GM12878 (cell line): ENCODE measurements around the gene PRDM8. TPM values are rescaled to one million over a fixed set of nuclear protein-coding genes. Genes with fewer than 3 reads are reported as not detected.

Experiments
- ATAC-seq: fragments of 200-7000 bp; cut with Tn5 transposase; 3 replicates; pipeline ENCODE4 v1.9.1; 2020; ENCODE audit warnings: mild to moderate bottlenecking, moderate library complexity
- BruUV-seq: library from RNA; stranded (reverse); fragments of 400-500 nt; replicated peaks from 2 replicates; lab custom pipeline; 2021; lab: Mats Ljungman, UMichigan
- CTCF ChIA-PET: fragments of 300-600 bp; sonication (Branson Sonifier 250); formaldehyde crosslinking; extraction: SDS; loops from one replicate; lab custom pipeline; 2021; ENCODE audit warnings: inconsistent platforms; lab: Yijun Ruan, JAX
- POLR2A ChIA-PET: fragments of 350-600 bp; formaldehyde crosslinking; extraction: SDS; loops from one replicate; lab custom pipeline; 2021; ENCODE audit warnings: inconsistent platforms; lab: Charles Lee
- RAD21 ChIA-PET: fragments of 300-600 bp; sonication (Branson Sonifier 250); formaldehyde crosslinking; loops from one replicate; lab custom pipeline; 2023; ENCODE audit warnings: antibody characterized with exemption; ENCODE audit not compliant: unreplicated experiment; lab: Charles Lee
- SMC1A ChIA-PET: fragments of 300-600 bp; sonication (Branson Sonifier 250); formaldehyde crosslinking; loops from one replicate; lab custom pipeline; 2023; ENCODE audit not compliant: unreplicated experiment, uncharacterized antibody; lab: Charles Lee
- DNase-seq: peaks from one replicate; pipeline ENCODE4 v3.0.0-alpha.2; 2011; ENCODE audit warnings: low read depth, low spot score
- FAIRE-seq: peaks from 3 replicates; lab custom pipeline; 2011; peaks lifted over from hg19 to GRCh38; lab: Jason Lieb, UNC
- H2AFZ ChIP-seq: 2 replicates; pipeline ENCODE4 v1.6.0; 2011; ENCODE audit warnings: low read depth, low read length, control low read depth; ENCODE audit not compliant: control insufficient read depth
- H3K27ac ChIP-seq: 2 replicates; pipeline ENCODE4 v1.5.1; 2011; ENCODE audit warnings: control low read depth; ENCODE audit not compliant: control insufficient read depth, insufficient read depth
- H3K27me3 ChIP-seq, 2 experiments: replicated peaks in 1 of 2; 2 replicates each; pipeline versions ENCODE4 v1.6.0 to v1.6.1; 2011; ENCODE audit warnings: low read length in 1 of 2; ENCODE audit not compliant: control insufficient read depth in 2 of 2, insufficient read depth in 2 of 2
- H3K36me3 ChIP-seq, 2 experiments: 2 replicates each; pipeline ENCODE4 v1.5.1; 2011; ENCODE audit warnings: low read length in 1 of 2; ENCODE audit not compliant: control insufficient read depth in 2 of 2, insufficient read depth in 2 of 2
- H3K4me1 ChIP-seq: 2 replicates; pipeline ENCODE4 v1.6.1; 2011; ENCODE audit warnings: mild to moderate bottlenecking, low read length, moderate library complexity, mixed read lengths; ENCODE audit not compliant: control insufficient read depth, insufficient read depth
- H3K4me2 ChIP-seq: 2 replicates; pipeline ENCODE4 v1.6.0; 2011; ENCODE audit warnings: control low read depth; ENCODE audit not compliant: control insufficient read depth, insufficient read depth
- H3K4me3 ChIP-seq: fragments of 200-600 bp; sonication (generic); 2 replicates; pipeline ENCODE4 v1.5.1; 2016
- H3K79me2 ChIP-seq: 2 replicates; pipeline ENCODE4 v1.6.0; 2011; ENCODE audit warnings: low read length; ENCODE audit not compliant: control insufficient read depth, insufficient read depth
- H3K9ac ChIP-seq: 2 replicates; pipeline ENCODE4 v1.8.0; 2011; ENCODE audit warnings: low read length, control low read depth, mixed read lengths; ENCODE audit not compliant: control insufficient read depth, insufficient read depth
- H3K9me3 ChIP-seq: replicated peaks from 3 replicates; pipeline ENCODE4 v1.5.1; 2011; ENCODE audit warnings: mild to moderate bottlenecking, low read length; ENCODE audit not compliant: control insufficient read depth, insufficient read depth
- H4K20me1 ChIP-seq: 2 replicates; pipeline ENCODE4 v1.6.0; 2011; ENCODE audit not compliant: control insufficient read depth, insufficient read depth
- IRF4 ChIP-seq: IDR thresholded peaks from 2 replicates; pipeline ENCODE4 v1.6.1; 2011; ENCODE audit warnings: low read depth, low read length
- MXI1 ChIP-seq: fragments of 150-350 bp; IDR thresholded peaks from 2 replicates; pipeline ENCODE4 v1.6.1; 2011; ENCODE audit warnings: low read depth, mild to moderate bottlenecking, inconsistent platforms, low read length, improper control_type of control experiment
- NR2C1 ChIP-seq: fragments of 450-650 bp; IDR thresholded peaks from 2 replicates; pipeline ENCODE4 v1.6.1; 2017; ENCODE audit warnings: antibody characterized with exemption, mild to moderate bottlenecking, moderate library complexity
- NR2C2 ChIP-seq: IDR thresholded peaks from 2 replicates; pipeline ENCODE4 v1.6.1; 2011; ENCODE audit warnings: borderline replicate concordance, low read depth; ENCODE audit not compliant: control insufficient read depth, insufficient read length
- RB1 ChIP-seq: fragments of 450-650 bp; formaldehyde crosslinking; IDR thresholded peaks from 2 replicates; pipeline ENCODE4 v1.6.1; 2017; ENCODE audit warnings: mild to moderate bottlenecking, borderline replicate concordance
- SMAD1 ChIP-seq: fragments of 450-650 bp; IDR thresholded peaks from 2 replicates; pipeline ENCODE4 v1.6.1; 2018; ENCODE audit warnings: mild to moderate bottlenecking, low read depth; ENCODE audit not compliant: partially characterized antibody
- ZSCAN29 ChIP-seq: fragments of 450-650 bp; IDR thresholded peaks from 2 replicates; pipeline ENCODE4 v1.6.1; 2017; ENCODE audit warnings: mild to moderate bottlenecking, moderate library complexity
- WGBS: methylation state at CpG from one replicate; pipeline ENCODE4 v1.1.6; 2016; ENCODE audit warnings: low lambda C conversion rate; ENCODE audit not compliant: insufficient replicate concordance, insufficient coverage; ENCODE audit errors: missing lambda C conversion rate; 5-methylcytosine and 5-hydroxymethylcytosine counted together
- in situ Hi-C: fragments of 300-500 bp; cut with MboI; formaldehyde crosslinking; loops from 9 replicates; pipeline ENCODE4 v1.14.3; 2018; ENCODE audit warnings: mixed read lengths
- intact Hi-C: fragments of 100-400 bp; cut with micrococcal nuclease; formaldehyde crosslinking; loops from one replicate; pipeline ENCODE4 v1.14.2; 2022; ENCODE audit not compliant: unreplicated experiment
- polyA plus RNA-seq, 11 experiments: library from polyadenylated mRNA; depleted of rRNA in 4 of 11; unstranded in 6 of 11; stranded (reverse) in 5 of 11; fragments of >200 nt; fragmentation: Nextera tagmentation in 4 of 11; fragmentation: Illumina TruSeq in 1 of 11; extraction: Ambion mirVana in 4 of 11; extraction: Trizol in 1 of 11; gene quantifications; 1 replicate in 1 of 11; 2 replicates in 10 of 11; pipeline versions ENCODE4 v1.2.1 to v1.2.3, GENCODE V29; 2011 to 2016; ENCODE audit warnings: inconsistent platforms in 2 of 11, missing spikeins in 2 of 11, low read depth in 1 of 11
- total RNA-seq, 4 experiments: library from RNA; depleted of rRNA in 3 of 4; stranded (reverse); fragments of >200 nt in 3 of 4; fragmentation: Illumina TruSeq in 1 of 4; extraction: Trizol in 1 of 4; gene quantifications; 2 replicates each; pipeline versions ENCODE4 v1.2.1 to v1.2.3, GENCODE V29; 2013 to 2021
- TF ChIP-seq, protein P1 (sequence below): fragments of 450-650 bp; IDR thresholded peaks from 2 replicates; pipeline ENCODE4 v1.6.1; 2017; ENCODE audit warnings: mild to moderate bottlenecking, moderate library complexity
- TF ChIP-seq, protein P2 (sequence below): fragments of 450-650 bp; formaldehyde crosslinking; IDR thresholded peaks from 2 replicates; pipeline ENCODE4 v1.4.0; 2020; ENCODE audit warnings: mild to moderate bottlenecking, moderate library complexity
- TF ChIP-seq, protein P3 (sequence below): fragments of 450-650 bp; IDR thresholded peaks from 2 replicates; pipeline ENCODE4 v1.6.1; 2016; ENCODE audit warnings: mild to moderate bottlenecking, moderate library complexity, borderline replicate concordance

Gene PRDM8
- total and polyA plus RNA-seq, 10 of the 15 experiments (the other 5 are each of a cell fraction or from before 2014, with no cell fraction given): 0.09 to 1.6 (median 0.40) TPM

DNA sequence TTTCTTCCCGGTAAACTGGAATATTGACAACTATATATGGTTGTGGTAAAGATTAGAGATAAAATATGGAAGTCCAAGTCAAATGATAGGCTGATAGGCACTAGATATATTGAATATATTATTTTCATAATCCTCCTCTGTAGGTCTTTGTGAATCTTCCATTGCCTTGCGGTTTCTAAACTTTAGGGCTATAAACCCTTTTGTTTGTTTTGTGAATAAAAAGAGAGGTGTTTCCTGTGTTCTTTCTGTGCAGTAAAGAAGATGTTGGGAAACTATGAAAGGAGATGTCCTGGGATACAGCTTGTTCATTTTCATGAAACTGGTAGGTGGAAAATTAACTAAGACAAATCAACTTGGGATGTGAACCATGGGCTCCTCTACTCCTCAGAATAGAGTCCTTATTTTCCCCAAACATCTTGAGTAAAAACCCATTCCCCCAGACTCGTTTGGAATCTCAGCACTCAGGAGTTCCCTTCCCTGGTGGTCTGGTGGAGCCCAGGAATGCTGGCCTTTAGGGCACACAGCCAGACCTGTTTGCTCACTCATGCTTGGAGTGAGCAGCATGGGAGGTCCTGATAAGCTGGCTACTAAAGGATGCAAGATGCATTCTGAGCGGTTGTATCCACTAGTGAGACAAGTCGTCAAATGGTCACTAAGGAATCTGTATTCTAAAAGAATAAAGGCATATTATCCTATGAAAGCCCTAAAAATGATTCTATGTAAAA lies 22.2 kb downstream of the PRDM8 start:
- ChIA-PET CTCF (interaction anchor here (0.7 to 5.3 kb wide), 36 partner anchors 7 to 1267 kb away, joined by 3 to 48 read pairs (median 5); partner anchors contain the start of genes CFAP299 and FGF5), SMC1A (interaction anchor here (0.6 to 4.6 kb wide), 21 partner anchors 8 to 1267 kb away, joined by 3 to 36 read pairs (median 6); partner anchors contain the start of gene CFAP299), RAD21 (interaction anchor here (0.5 to 3.6 kb wide), 19 partner anchors 9 to 1267 kb away, joined by 3 to 27 read pairs (median 4); partner anchors contain the start of gene CFAP299), POLR2A (no interaction called here)
- Histone ChIP-seq H3K4me2 (no peak overlapping the region), H4K20me1 (no peaks in the 10 kb centered on the region), H3K27me3 (peaks cover 0 to 8% of the 10 kb centered on the region in 2 experiments; a peak in 2 of 4 replicates), H3K27ac (no peak overlapping the region), H3K79me2 (no peaks in the 10 kb centered on the region), H3K4me1 (no peaks in the 10 kb centered on the region), H3K36me3 (no peaks in the 10 kb centered on the region), H2AFZ (no peak overlapping the region), H3K9ac (no peak overlapping the region), H3K9me3 (no peaks in the 10 kb centered on the region), H3K4me3 (no peak overlapping the region)
- FAIRE-seq (no peak), ATAC-seq (no peak), DNase-seq (no peak)
- in situ Hi-C loops (loop anchor here (10.0 kb wide), 1 partner anchor 1275 kb away; no protein-coding TSS in a partner anchor), intact Hi-C loops (loop anchor here (2.0 to 5.0 kb wide), 2 partner anchors 115 to 1267 kb away; partner anchors contain the start of gene CFAP299)
- no TSS peak for BruUV-seq
- WGBS: 47% methylated on average over 5 of the region's 5 CpGs
- TF ChIP-seq, protein P1, sequence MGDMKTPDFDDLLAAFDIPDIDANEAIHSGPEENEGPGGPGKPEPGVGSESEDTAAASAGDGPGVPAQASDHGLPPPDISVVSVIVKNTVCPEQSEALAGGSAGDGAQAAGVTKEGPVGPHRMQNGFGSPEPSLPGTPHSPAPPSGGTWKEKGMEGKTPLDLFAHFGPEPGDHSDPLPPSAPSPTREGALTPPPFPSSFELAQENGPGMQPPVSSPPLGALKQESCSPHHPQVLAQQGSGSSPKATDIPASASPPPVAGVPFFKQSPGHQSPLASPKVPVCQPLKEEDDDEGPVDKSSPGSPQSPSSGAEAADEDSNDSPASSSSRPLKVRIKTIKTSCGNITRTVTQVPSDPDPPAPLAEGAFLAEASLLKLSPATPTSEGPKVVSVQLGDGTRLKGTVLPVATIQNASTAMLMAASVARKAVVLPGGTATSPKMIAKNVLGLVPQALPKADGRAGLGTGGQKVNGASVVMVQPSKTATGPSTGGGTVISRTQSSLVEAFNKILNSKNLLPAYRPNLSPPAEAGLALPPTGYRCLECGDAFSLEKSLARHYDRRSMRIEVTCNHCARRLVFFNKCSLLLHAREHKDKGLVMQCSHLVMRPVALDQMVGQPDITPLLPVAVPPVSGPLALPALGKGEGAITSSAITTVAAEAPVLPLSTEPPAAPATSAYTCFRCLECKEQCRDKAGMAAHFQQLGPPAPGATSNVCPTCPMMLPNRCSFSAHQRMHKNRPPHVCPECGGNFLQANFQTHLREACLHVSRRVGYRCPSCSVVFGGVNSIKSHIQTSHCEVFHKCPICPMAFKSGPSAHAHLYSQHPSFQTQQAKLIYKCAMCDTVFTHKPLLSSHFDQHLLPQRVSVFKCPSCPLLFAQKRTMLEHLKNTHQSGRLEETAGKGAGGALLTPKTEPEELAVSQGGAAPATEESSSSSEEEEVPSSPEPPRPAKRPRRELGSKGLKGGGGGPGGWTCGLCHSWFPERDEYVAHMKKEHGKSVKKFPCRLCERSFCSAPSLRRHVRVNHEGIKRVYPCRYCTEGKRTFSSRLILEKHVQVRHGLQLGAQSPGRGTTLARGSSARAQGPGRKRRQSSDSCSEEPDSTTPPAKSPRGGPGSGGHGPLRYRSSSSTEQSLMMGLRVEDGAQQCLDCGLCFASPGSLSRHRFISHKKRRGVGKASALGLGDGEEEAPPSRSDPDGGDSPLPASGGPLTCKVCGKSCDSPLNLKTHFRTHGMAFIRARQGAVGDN: no peak
- no peak for TF ChIP-seq NR2C2
- no peak for TF ChIP-seq IRF4
- no peak for TF ChIP-seq MXI1
- no peak for TF ChIP-seq RB1
- TF ChIP-seq, protein P2, sequence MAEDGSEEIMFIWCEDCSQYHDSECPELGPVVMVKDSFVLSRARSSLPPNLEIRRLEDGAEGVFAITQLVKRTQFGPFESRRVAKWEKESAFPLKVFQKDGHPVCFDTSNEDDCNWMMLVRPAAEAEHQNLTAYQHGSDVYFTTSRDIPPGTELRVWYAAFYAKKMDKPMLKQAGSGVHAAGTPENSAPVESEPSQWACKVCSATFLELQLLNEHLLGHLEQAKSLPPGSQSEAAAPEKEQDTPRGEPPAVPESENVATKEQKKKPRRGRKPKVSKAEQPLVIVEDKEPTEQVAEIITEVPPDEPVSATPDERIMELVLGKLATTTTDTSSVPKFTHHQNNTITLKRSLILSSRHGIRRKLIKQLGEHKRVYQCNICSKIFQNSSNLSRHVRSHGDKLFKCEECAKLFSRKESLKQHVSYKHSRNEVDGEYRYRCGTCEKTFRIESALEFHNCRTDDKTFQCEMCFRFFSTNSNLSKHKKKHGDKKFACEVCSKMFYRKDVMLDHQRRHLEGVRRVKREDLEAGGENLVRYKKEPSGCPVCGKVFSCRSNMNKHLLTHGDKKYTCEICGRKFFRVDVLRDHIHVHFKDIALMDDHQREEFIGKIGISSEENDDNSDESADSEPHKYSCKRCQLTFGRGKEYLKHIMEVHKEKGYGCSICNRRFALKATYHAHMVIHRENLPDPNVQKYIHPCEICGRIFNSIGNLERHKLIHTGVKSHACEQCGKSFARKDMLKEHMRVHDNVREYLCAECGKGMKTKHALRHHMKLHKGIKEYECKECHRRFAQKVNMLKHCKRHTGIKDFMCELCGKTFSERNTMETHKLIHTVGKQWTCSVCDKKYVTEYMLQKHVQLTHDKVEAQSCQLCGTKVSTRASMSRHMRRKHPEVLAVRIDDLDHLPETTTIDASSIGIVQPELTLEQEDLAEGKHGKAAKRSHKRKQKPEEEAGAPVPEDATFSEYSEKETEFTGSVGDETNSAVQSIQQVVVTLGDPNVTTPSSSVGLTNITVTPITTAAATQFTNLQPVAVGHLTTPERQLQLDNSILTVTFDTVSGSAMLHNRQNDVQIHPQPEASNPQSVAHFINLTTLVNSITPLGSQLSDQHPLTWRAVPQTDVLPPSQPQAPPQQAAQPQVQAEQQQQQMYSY (CRISPR knock-in tag): no peak
- TF ChIP-seq, protein P3, sequence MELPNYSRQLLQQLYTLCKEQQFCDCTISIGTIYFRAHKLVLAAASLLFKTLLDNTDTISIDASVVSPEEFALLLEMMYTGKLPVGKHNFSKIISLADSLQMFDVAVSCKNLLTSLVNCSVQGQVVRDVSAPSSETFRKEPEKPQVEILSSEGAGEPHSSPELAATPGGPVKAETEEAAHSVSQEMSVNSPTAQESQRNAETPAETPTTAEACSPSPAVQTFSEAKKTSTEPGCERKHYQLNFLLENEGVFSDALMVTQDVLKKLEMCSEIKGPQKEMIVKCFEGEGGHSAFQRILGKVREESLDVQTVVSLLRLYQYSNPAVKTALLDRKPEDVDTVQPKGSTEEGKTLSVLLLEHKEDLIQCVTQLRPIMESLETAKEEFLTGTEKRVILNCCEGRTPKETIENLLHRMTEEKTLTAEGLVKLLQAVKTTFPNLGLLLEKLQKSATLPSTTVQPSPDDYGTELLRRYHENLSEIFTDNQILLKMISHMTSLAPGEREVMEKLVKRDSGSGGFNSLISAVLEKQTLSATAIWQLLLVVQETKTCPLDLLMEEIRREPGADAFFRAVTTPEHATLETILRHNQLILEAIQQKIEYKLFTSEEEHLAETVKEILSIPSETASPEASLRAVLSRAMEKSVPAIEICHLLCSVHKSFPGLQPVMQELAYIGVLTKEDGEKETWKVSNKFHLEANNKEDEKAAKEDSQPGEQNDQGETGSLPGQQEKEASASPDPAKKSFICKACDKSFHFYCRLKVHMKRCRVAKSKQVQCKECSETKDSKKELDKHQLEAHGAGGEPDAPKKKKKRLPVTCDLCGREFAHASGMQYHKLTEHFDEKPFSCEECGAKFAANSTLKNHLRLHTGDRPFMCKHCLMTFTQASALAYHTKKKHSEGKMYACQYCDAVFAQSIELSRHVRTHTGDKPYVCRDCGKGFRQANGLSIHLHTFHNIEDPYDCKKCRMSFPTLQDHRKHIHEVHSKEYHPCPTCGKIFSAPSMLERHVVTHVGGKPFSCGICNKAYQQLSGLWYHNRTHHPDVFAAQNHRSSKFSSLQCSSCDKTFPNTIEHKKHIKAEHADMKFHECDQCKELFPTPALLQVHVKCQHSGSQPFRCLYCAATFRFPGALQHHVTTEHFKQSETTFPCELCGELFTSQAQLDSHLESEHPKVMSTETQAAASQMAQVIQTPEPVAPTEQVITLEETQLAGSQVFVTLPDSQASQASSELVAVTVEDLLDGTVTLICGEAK: no peak
- TF ChIP-seq NR2C1: no peak
- TF ChIP-seq ZSCAN29: no peak
- TF ChIP-seq SMAD1: no peak
